ENCODE data around the gene ZNF618. TPM values are rescaled to one million over a fixed set of nuclear protein-coding genes. Genes with fewer than 3 reads are reported as not detected.

Gene ZNF618
- total and polyA plus RNA-seq, 2 experiments from 2014 or later: 12.1 to 22.1 TPM

Other genes starting within 250 kb of the ZNF618 start
- gene AMBP, start 202.0 kb downstream of the ZNF618 start, total RNA-seq (2014; rRNA removed; shearing (Covaris generic)): 1.3 and 4.0 TPM in 2 replicates
- gene AMBP, start 202.0 kb downstream of the ZNF618 start, polyA plus RNA-seq (2016; fragmentation: Nextera tagmentation; extraction: Ambion mirVana): 1.6 and 2.0 TPM in 2 replicates
- gene KIF12, start 223.0 kb downstream of the ZNF618 start, total RNA-seq (2014; rRNA removed; shearing (Covaris generic)): 0.58 and 4.3 TPM in 2 replicates
- 4.2 and 4.7 TPM in 2 replicates for gene KIF12, start 223.0 kb downstream of the ZNF618 start, polyA plus RNA-seq (2016; fragmentation: Nextera tagmentation; extraction: Ambion mirVana)